A549 treated with Hydrocortisone at 1 μM for 4 hours (cell line): Measurements from ENCODE around the gene FAM117B. TPM values are rescaled to one million over a fixed set of nuclear protein-coding genes. Genes with fewer than 3 reads are reported as not detected.

Source experiments
- total RNA-seq: library from RNA; stranded (reverse); fragments of 200-300 nt; extraction: Qiagen RNA extraction; gene quantifications from 5 replicates; pipeline ENCODE4 v1.2.3, GENCODE V29; 2022

Gene FAM117B
- total RNA-seq: 1.3 to 2.5 TPM (median 1.7 TPM) in 5 replicates

DNA sequence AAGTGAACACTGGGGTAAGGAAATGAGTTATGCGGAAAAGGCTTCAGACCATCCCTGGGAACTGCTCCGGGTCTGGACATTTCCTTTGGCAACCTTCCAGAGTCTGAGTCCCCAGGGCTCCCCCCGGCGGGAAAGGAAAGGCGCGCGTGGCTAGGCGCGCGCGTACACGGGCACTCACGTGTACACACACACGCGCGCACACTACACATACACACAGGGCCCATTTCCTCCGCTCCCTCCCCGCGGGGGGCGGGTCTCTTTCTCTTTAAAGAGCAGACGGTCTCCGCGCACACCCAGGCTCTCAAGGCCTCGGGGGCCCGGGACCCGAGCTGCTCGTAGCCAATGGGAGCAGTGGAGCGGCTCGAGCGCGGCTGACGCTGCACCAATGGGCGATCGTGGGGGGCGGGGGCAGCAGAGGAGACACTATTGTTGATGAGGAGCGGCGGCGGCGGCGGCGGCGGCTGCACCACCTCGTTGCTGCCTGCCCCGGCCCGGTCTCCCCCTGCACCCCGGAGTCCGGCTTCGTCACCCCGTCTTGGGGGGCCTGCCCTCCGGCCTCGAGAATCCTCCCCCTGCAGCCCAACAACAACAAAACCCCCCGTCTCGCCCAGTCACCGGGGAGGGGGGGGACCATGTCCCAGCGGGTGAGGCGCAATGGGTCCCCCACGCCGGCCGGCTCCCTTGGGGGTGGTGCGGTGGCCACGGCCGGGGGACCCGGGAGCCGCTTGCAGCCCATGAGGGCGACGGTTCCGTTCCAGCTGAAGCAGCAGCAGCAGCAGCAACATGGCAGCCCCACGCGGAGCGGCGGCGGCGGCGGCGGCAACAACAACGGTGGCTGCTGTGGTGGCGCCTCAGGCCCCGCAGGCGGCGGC, at the start of gene FAM117B:
Gene FAM117B, plus strand, starts transcription at position 414 of the 872 bp plus-strand sequence. Its CDS starts 219 bp downstream, at position 633.

Other genes starting within 250 kb of the FAM117B start
- 1.2 to 2.3 TPM (median 1.8 TPM) in 5 replicates for gene ICA1L, start 236.8 kb downstream of the FAM117B start, total RNA-seq